Measurements from ENCODE around the gene SF3A1.
"Not testable (repeated sequence)": the region's sequence is repeated elsewhere in the genome, so short reads cannot be mapped to it uniquely, and the experiment has no call there.

Gene SF3A1

GRCh38 chr22:30347255-30347892 is 9.3 kb downstream of the SF3A1 start:
- no peak for DNase-seq

- DNase-seq: no peak
Observed at GRCh38 chr22:30344447-30345200, 12.1 kb downstream of the SF3A1 start.

GRCh38 chr22:30340911-30341685 is 15.6 kb downstream of the SF3A1 start:
- no peak for DNase-seq

- no peak for DNase-seq
Observed at GRCh38 chr22:30338802-30339201, 17.9 kb downstream of the SF3A1 start.

GRCh38 chr22:30338341-30338740 is 18.4 kb downstream of the SF3A1 start:
- not testable (repeated sequence) for DNase-seq

- DNase-seq: no peak
Observed at GRCh38 chr22:30337461-30337778, 19.3 kb downstream of the SF3A1 start.

- DNase-seq: no peak
Observed at GRCh38 chr22:30336752-30337460, 19.8 kb downstream of the SF3A1 start.

- no peak for DNase-seq
Observed at GRCh38 chr22:30335236-30335635, 21.5 kb downstream of the SF3A1 start.

- no peak for DNase-seq
Observed at GRCh38 chr22:30334646-30335045, 22.0 kb downstream of the SF3A1 start.

- no peak for DNase-seq
Observed at GRCh38 chr22:30333707-30334087, 23.0 kb downstream of the SF3A1 start.

- no peak for DNase-seq
Observed at GRCh38 chr22:30332994-30333706, 23.5 kb downstream of the SF3A1 start.

GRCh38 chr22:30332551-30332950 is 24.1 kb downstream of the SF3A1 start:
- no peak for DNase-seq

- DNase-seq: no peak
Observed at GRCh38 chr22:30328466-30329049, 28.1 kb downstream of the SF3A1 start.

GRCh38 chr22:30327864-30328345 is 28.8 kb downstream of the SF3A1 start:
- no peak for DNase-seq

- DNase-seq: peak; percentile 94
Observed at GRCh38 chr22:30326706-30327362, 29.9 kb downstream of the SF3A1 start, which contains the start of gene TBC1D10A. Gene TBC1D10A (minus strand): TSS chr22:30326941. CDS start chr22:30326881, 60 bp downstream.

- DNase-seq: no peak
Observed at GRCh38 chr22:30326255-30326705, 30.4 kb downstream of the SF3A1 start.

- no peak for DNase-seq
Observed at GRCh38 chr22:30325724-30326254, 30.9 kb downstream of the SF3A1 start.

- no peak for DNase-seq
Observed at GRCh38 chr22:30325065-30325720, 31.5 kb downstream of the SF3A1 start.

GRCh38 chr22:30324014-30324730 is 32.5 kb downstream of the SF3A1 start:
- no peak for DNase-seq

- no peak for DNase-seq
Observed at GRCh38 chr22:30323246-30323645, 33.4 kb downstream of the SF3A1 start.
